Measurements from ENCODE around the gene CSTF2T.

CSTF2T gene

DNA sequence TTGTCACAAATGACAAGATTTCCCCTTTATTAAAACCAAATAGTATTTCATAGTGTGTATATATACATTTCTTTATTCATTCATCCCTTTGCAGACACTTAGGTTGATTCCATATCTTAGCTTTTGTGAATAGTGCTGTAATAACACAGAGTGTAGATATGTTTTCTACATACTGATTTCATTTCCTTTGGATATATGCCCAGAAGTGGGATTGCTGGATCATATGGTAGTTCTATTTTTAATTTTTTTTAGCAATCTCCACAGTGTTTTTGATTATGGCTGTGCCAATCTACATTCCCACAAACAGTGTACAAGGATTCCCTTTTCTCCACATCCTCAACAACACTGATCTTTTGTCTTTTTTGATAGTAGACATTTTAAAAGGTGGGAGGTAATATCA, 46.4 kb downstream of the CSTF2T start:
- TF ChIP-seq EZH2phosphoT487 (IDR thresholded peaks at IDR 0.05; ENCODE audit: borderline replicate concordance, low read length), result no peak
- TF ChIP-seq, protein P1, sequence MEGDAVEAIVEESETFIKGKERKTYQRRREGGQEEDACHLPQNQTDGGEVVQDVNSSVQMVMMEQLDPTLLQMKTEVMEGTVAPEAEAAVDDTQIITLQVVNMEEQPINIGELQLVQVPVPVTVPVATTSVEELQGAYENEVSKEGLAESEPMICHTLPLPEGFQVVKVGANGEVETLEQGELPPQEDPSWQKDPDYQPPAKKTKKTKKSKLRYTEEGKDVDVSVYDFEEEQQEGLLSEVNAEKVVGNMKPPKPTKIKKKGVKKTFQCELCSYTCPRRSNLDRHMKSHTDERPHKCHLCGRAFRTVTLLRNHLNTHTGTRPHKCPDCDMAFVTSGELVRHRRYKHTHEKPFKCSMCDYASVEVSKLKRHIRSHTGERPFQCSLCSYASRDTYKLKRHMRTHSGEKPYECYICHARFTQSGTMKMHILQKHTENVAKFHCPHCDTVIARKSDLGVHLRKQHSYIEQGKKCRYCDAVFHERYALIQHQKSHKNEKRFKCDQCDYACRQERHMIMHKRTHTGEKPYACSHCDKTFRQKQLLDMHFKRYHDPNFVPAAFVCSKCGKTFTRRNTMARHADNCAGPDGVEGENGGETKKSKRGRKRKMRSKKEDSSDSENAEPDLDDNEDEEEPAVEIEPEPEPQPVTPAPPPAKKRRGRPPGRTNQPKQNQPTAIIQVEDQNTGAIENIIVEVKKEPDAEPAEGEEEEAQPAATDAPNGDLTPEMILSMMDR (IDR thresholded peaks at IDR 0.05; ENCODE audit: low read depth, low read length, poor library complexity, severe bottlenecking), result no peak
- H3K9me2 ChIP-seq (replicated peaks; ENCODE audit: control insufficient read depth, low read length), result no peaks in the 10 kb centered on the region
- H3K9me3 ChIP-seq (ENCODE audit: control insufficient read depth, insufficient read depth, low read length), result no peaks in the 10 kb centered on the region
- no peaks in the 10 kb centered on the region for H3K79me2 ChIP-seq (ENCODE audit: control insufficient read depth, low read length)
- no peaks in the 10 kb centered on the region for H4K20me1 ChIP-seq (ENCODE audit: control insufficient read depth, insufficient read depth, low read depth, low read length)
- no peaks in the 10 kb centered on the region for H3F3A ChIP-seq (ENCODE audit: control insufficient read depth, insufficient read depth)
- no peaks in the 10 kb centered on the region for H3K4me1 ChIP-seq (ENCODE audit: control insufficient read depth, low read length)
- H3K4me3 ChIP-seq (ENCODE audit: low read length), result no peak overlapping the region
- no peak overlapping the region for H3K4me2 ChIP-seq (ENCODE audit: low read length)
- H3K27ac ChIP-seq (ENCODE audit: low read depth, low read length), result no peak overlapping the region
- no peaks in the 10 kb centered on the region for H3K36me3 ChIP-seq (ENCODE audit: control insufficient read depth, low read length)
- no peaks in the 10 kb centered on the region for H3K27me3 ChIP-seq (ENCODE audit: control insufficient read depth, low read length)

DNA sequence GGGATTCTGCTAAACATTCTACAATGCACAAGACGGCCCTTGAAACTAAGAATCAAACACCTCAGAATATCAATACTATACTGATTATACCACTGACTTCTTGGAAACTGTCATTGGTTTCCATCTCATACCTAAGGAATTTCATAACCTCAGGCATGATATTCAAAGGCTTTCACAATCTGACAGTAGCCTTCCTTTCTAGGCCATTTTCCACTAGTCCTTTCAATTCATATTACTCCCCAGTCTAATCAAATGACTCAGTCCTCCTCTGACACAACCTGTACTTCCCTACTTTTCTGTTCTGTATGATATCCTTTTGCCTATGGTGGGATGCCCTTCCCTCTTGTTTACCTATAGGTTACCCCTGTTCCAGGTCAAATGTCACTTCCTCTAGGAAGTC, 48.3 kb downstream of the CSTF2T start:
- no peak overlapping the region for H3K27ac ChIP-seq (ENCODE audit: low read depth, low read length)
- no peaks in the 10 kb centered on the region for H3K9me3 ChIP-seq (ENCODE audit: control insufficient read depth, insufficient read depth, low read length)
- no peaks in the 10 kb centered on the region for H4K20me1 ChIP-seq (ENCODE audit: control insufficient read depth, insufficient read depth, low read depth, low read length)
- H3K79me2 ChIP-seq (ENCODE audit: control insufficient read depth, low read length), result no peaks in the 10 kb centered on the region
- TF ChIP-seq EZH2phosphoT487 (IDR thresholded peaks at IDR 0.05; ENCODE audit: borderline replicate concordance, low read length), result no peak
- TF ChIP-seq, protein P1 (IDR thresholded peaks at IDR 0.05; ENCODE audit: low read depth, low read length, poor library complexity, severe bottlenecking), result no peak
- no peak overlapping the region for H3K4me3 ChIP-seq (ENCODE audit: low read length)
- H3K4me2 ChIP-seq (ENCODE audit: low read length), result no peak overlapping the region
- no peaks in the 10 kb centered on the region for H3F3A ChIP-seq (ENCODE audit: control insufficient read depth, insufficient read depth)
- H3K4me1 ChIP-seq (ENCODE audit: control insufficient read depth, low read length), result no peaks in the 10 kb centered on the region
- no peaks in the 10 kb centered on the region for H3K9me2 ChIP-seq (replicated peaks; ENCODE audit: control insufficient read depth, low read length)
- no peaks in the 10 kb centered on the region for H3K27me3 ChIP-seq (ENCODE audit: control insufficient read depth, low read length)
- H3K36me3 ChIP-seq (ENCODE audit: control insufficient read depth, low read length), result no peaks in the 10 kb centered on the region

DNA sequence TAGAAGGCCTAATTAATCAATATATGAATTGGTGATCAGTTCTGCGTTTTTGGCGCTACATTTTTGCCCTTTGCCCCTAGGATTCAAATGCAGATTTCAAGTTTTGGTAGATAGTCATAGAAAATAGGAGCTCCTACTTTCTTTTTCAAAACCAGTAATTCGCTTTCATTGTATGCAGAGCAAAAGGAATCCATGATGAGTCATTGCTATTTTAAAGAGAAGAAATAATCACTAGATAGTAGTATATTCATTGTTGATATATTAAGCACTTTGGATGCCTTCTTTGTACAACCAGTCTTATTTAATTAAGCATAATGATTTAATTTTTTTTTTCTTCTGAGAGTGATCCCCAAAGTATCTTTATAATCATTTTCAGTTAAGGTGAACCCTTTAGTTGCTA, 50.3 kb downstream of the CSTF2T start:
- no peak overlapping the region for H3K27ac ChIP-seq (ENCODE audit: low read depth, low read length)
- H3K4me2 ChIP-seq (ENCODE audit: low read length), result no peak overlapping the region
- no peaks in the 10 kb centered on the region for H3K9me2 ChIP-seq (replicated peaks; ENCODE audit: control insufficient read depth, low read length)
- H3K4me3 ChIP-seq (ENCODE audit: low read length), result no peak overlapping the region
- no peaks in the 10 kb centered on the region for H3F3A ChIP-seq (ENCODE audit: control insufficient read depth, insufficient read depth)
- H3K79me2 ChIP-seq (ENCODE audit: control insufficient read depth, low read length), result no peaks in the 10 kb centered on the region
- H4K20me1 ChIP-seq (ENCODE audit: control insufficient read depth, insufficient read depth, low read depth, low read length), result no peaks in the 10 kb centered on the region
- H3K27me3 ChIP-seq (ENCODE audit: control insufficient read depth, low read length), result no peaks in the 10 kb centered on the region
- no peak for TF ChIP-seq EZH2phosphoT487 (IDR thresholded peaks at IDR 0.05; ENCODE audit: borderline replicate concordance, low read length)
- TF ChIP-seq, protein P1 (IDR thresholded peaks at IDR 0.05; ENCODE audit: low read depth, low read length, poor library complexity, severe bottlenecking), result no peak
- no peaks in the 10 kb centered on the region for H3K4me1 ChIP-seq (ENCODE audit: control insufficient read depth, low read length)
- H3K36me3 ChIP-seq (ENCODE audit: control insufficient read depth, low read length), result no peaks in the 10 kb centered on the region
- no peaks in the 10 kb centered on the region for H3K9me3 ChIP-seq (ENCODE audit: control insufficient read depth, insufficient read depth, low read length)

Data from DOHH2 (cell line).